ENCODE results near the gene IGFBP5. TPM values are rescaled to one million over a fixed set of nuclear protein-coding genes. Genes with fewer than 3 reads are reported as not detected.
A peak's percentile ranks its signal among the peaks of the same experiment; 100 is the strongest.

Gene IGFBP5
- total and polyA plus RNA-seq, 9 donors, result 718 to 3,214 (median 2,226) TPM

- WGBS, 3 donors, result 30 to 33% (median 30%) methylated on average over 12 of the region's 12 CpGs
- TF ChIP-seq EP300 (IDR thresholded peaks at IDR 0.05) (no peak), CTCF (IDR thresholded peaks at IDR 0.05) (no peak), POLR2A (IDR thresholded peaks at IDR 0.05) (no peak)
- peak in 3 of 5 donors; percentile 49 to 67 (median 63) for DNase-seq
These were observed 29.6 kb downstream of the IGFBP5 start for GRCh38 chr2:216665717-216666116.

GRCh38 chr2:216665242-216665641 lies 30.1 kb downstream of the IGFBP5 start:
- H3K9me3 ChIP-seq, result no peaks in the 10 kb centered on the region
- no peak for TF ChIP-seq EP300 (IDR thresholded peaks at IDR 0.05)
- no peak for TF ChIP-seq POLR2A (IDR thresholded peaks at IDR 0.05)
- TF ChIP-seq CTCF (IDR thresholded peaks at IDR 0.05), result no peak
- 17 to 37% (median 19%) methylated on average over 7 of the region's 7 CpGs for WGBS, 3 donors
- intact Hi-C loops (cut with DNase I), result loop anchor here in 3 of 4 donors (2.0 to 10.0 kb wide), 3 partner anchors 140 to 1230 kb away; partner anchors contain the start of gene FN1 (in 1 of the 3)
- H3K4me1 ChIP-seq (ENCODE audit: insufficient read depth), result peaks cover 10% of the 10 kb centered on the region
- H3K27ac ChIP-seq, result peak overlapping the region in 1 of 2 donors; percentile 22
- peak; percentile 79 to 90 (median 86) for DNase-seq
- H3K36me3 ChIP-seq, result no peaks in the 10 kb centered on the region
- H3K27me3 ChIP-seq, result no peaks in the 10 kb centered on the region
- H3K4me3 ChIP-seq, result no peak overlapping the region

More at GRCh38 chr2:216665717-216666116, 29.6 kb downstream of the IGFBP5 start:
- intact Hi-C loops (cut with DNase I), result loop anchor here in 3 of 4 donors (1.0 to 10.0 kb wide), 5 partner anchors 141 to 1231 kb away; partner anchors contain the start of gene FN1 (in 1 of the 3)
- no peak overlapping the region for H3K4me3 ChIP-seq
- peak overlapping the region in 1 of 2 donors; percentile 22 for H3K27ac ChIP-seq
- peaks cover 12% of the 10 kb centered on the region for H3K4me1 ChIP-seq (ENCODE audit: insufficient read depth)
- H3K9me3 ChIP-seq, result no peaks in the 10 kb centered on the region
- no peaks in the 10 kb centered on the region for H3K27me3 ChIP-seq
- H3K36me3 ChIP-seq, result no peaks in the 10 kb centered on the region

- 27 to 42% (median 36%) methylated on average over 6 of the region's 6 CpGs for WGBS, 3 donors
- no peak overlapping the region for H3K4me3 ChIP-seq
- H3K4me1 ChIP-seq (ENCODE audit: insufficient read depth), result peaks cover 10% of the 10 kb centered on the region
- H3K36me3 ChIP-seq, result no peaks in the 10 kb centered on the region
- intact Hi-C loops (cut with DNase I), result loop anchor here (2.0 to 10.0 kb wide), 4 partner anchors 67 to 1230 kb away; partner anchors contain the start of gene FN1 (in 1 of the 4)
- TF ChIP-seq CTCF (IDR thresholded peaks at IDR 0.05) (no peak), EP300 (IDR thresholded peaks at IDR 0.05) (no peak), POLR2A (IDR thresholded peaks at IDR 0.05) (no peak)
- DNase-seq, result no peak
- H3K27ac ChIP-seq, result peak overlapping the region in 1 of 2 donors; percentile 18
- H3K27me3 ChIP-seq, result no peaks in the 10 kb centered on the region
- no peaks in the 10 kb centered on the region for H3K9me3 ChIP-seq
These were observed 30.7 kb downstream of the IGFBP5 start for GRCh38 chr2:216664593-216665034.

- intact Hi-C loops (cut with DNase I), result loop anchor here (2.0 to 10.0 kb wide), 4 partner anchors 67 to 1229 kb away; partner anchors contain the start of gene FN1 (in 1 of the 4)
- no peak overlapping the region for H3K27ac ChIP-seq
These were observed 31.5 kb downstream of the IGFBP5 start for GRCh38 chr2:216663846-216664245.

More at GRCh38 chr2:216663846-216664245, 31.5 kb downstream of the IGFBP5 start:
- peaks cover 10% of the 10 kb centered on the region for H3K4me1 ChIP-seq (ENCODE audit: insufficient read depth)
- H3K36me3 ChIP-seq, result no peaks in the 10 kb centered on the region
- no peak overlapping the region for H3K4me3 ChIP-seq
- DNase-seq, result no peak
- TF ChIP-seq POLR2A (IDR thresholded peaks at IDR 0.05) (no peak), EP300 (IDR thresholded peaks at IDR 0.05) (no peak), CTCF (IDR thresholded peaks at IDR 0.05) (no peak)
- 87 to 94% (median 89%) methylated on average over 18 of the region's 18 CpGs for WGBS, 3 donors
- no peaks in the 10 kb centered on the region for H3K27me3 ChIP-seq
- no peaks in the 10 kb centered on the region for H3K9me3 ChIP-seq
